PC-9 (cell line): ENCODE results near the gene SENP2. TPM values are rescaled to one million over a fixed set of nuclear protein-coding genes. Genes with fewer than 3 reads are reported as not detected.

Experiments
- Bru-seq: library from RNA; stranded (reverse); fragments of 400-500 nt; gene quantifications from one replicate; lab custom pipeline; 2021; lab: Mats Ljungman, UMichigan
- BruChase-seq, 2 experiments: library from RNA; stranded (reverse); fragments of 400-500 nt; gene quantifications; one replicate each; lab custom pipeline; 2021; lab: Mats Ljungman, UMichigan
- BruUV-seq: library from RNA; stranded (reverse); fragments of 400-500 nt; replicated peaks from 2 replicates; lab custom pipeline; 2021; lab: Mats Ljungman, UMichigan
- CTCF ChIA-PET: fragments of 300-600 bp; sonication (Branson Sonifier 250); formaldehyde crosslinking; loops from one replicate; lab custom pipeline; 2022; ENCODE audit warnings: antibody characterized with exemption; lab: Charles Lee
- POLR2A ChIA-PET: fragments of 300-600 bp; sonication (Branson Sonifier 250); formaldehyde crosslinking; loops from one replicate; lab custom pipeline; 2022; ENCODE audit warnings: antibody characterized with exemption; ENCODE audit not compliant: unreplicated experiment; lab: Charles Lee
- DNase-seq, 2 experiments: peaks; one replicate each; pipeline versions ENCODE4 v3.0.0 to v3.0.0-alpha.2; 2015 to 2022; ENCODE audit warnings: mixed read lengths in 1 of 2
- H2AFZ ChIP-seq: fragments of 200-600 bp; sonication (generic); 2 replicates; pipeline ENCODE4 v1.8.1; 2017; ENCODE audit warnings: antibody characterized with exemption
- H3F3A ChIP-seq: fragments of 200-600 bp; sonication (generic); 2 replicates; pipeline ENCODE4 v1.8.1; 2017; ENCODE audit warnings: antibody characterized with exemption, mild to moderate bottlenecking, low read depth; ENCODE audit not compliant: insufficient read depth
- H3K27ac ChIP-seq: fragments of 200-600 bp; sonication (generic); 2 replicates; pipeline ENCODE4 v1.6.1; 2016; ENCODE audit warnings: mixed run types
- H3K27me3 ChIP-seq: fragments of 200-600 bp; sonication (generic); 2 replicates; pipeline ENCODE4 v1.6.1; 2016; ENCODE audit warnings: low read depth, mixed run types; ENCODE audit not compliant: insufficient read depth
- H3K36me3 ChIP-seq: fragments of 200-600 bp; sonication (generic); 2 replicates; pipeline ENCODE4 v1.6.1; 2016; ENCODE audit warnings: low read depth, mixed run types
- H3K4me1 ChIP-seq: fragments of 200-600 bp; sonication (generic); replicated peaks from 2 replicates; pipeline ENCODE4 v1.6.1; 2016; ENCODE audit warnings: mixed run types; ENCODE audit not compliant: insufficient read depth
- H3K4me2 ChIP-seq: fragments of 200-600 bp; sonication (generic); 2 replicates; pipeline ENCODE4 v1.6.1; 2017; ENCODE audit warnings: mixed run types
- H3K4me3 ChIP-seq: fragments of 200-600 bp; sonication (generic); 2 replicates; pipeline ENCODE4 v1.6.1; 2016; ENCODE audit warnings: mixed run types
- H3K79me2 ChIP-seq: fragments of 200-600 bp; sonication (generic); 2 replicates; pipeline ENCODE4 v1.6.1; 2017; ENCODE audit warnings: low read depth, mixed run types
- H3K9me2 ChIP-seq: fragments of 200-600 bp; sonication (generic); 2 replicates; pipeline ENCODE4 v1.8.1; 2017; ENCODE audit warnings: mild to moderate bottlenecking; ENCODE audit not compliant: insufficient read depth
- H3K9me3 ChIP-seq: fragments of 200-600 bp; sonication (generic); 2 replicates; pipeline ENCODE4 v1.8.1; 2016; ENCODE audit warnings: low read depth; ENCODE audit not compliant: insufficient read depth
- H4K20me1 ChIP-seq: fragments of 200-600 bp; sonication (generic); 2 replicates; pipeline ENCODE4 v1.8.1; 2017; ENCODE audit not compliant: insufficient read depth
- EZH2 ChIP-seq: fragments of 200-600 bp; sonication (generic); IDR thresholded peaks from 2 replicates; pipeline ENCODE4 v1.8.0; 2017; ENCODE audit warnings: antibody characterized with exemption, low read depth
- intact Hi-C: fragments of 100-400 bp; cut with micrococcal nuclease; formaldehyde crosslinking; loops from one replicate; pipeline ENCODE4 v1.10.0; 2022; ENCODE audit not compliant: unreplicated experiment
- long read RNA-seq: library from polyadenylated mRNA; stranded (forward); transcript quantifications from one replicate; pipeline ENCODE4 v2.0.0, GENCODE V29; 2022
- total RNA-seq: library from RNA; stranded (reverse); gene quantifications from 2 replicates; pipeline ENCODE4 v1.2.3, GENCODE V29; 2021
- TF ChIP-seq, protein P1 (sequence below): fragments of 200-600 bp; sonication (generic); conservative IDR thresholded peaks from 2 replicates; pipeline ENCODE4 v1.6.1; 2017; ENCODE audit warnings: mixed run types, antibody characterized with exemption, mild to moderate bottlenecking, moderate library complexity

SENP2 gene
- total RNA-seq (66.5 and 89.5 TPM in 2 replicates), Bru-seq, nascent RNA (percentile 90 among the genes with signal in this experiment), BruChase-seq, experiment 1, labeled RNA remaining after a 2-hour chase (percentile 93 among the genes with signal in this experiment), BruChase-seq, experiment 2, labeled RNA remaining after a 6-hour chase (percentile 94 among the genes with signal in this experiment)
- long read RNA-seq, full-length matches to known transcripts = 33 of 47 reads
- long read RNA-seq, partial matches to known transcripts = 0 of 47 reads
- long read RNA-seq, other reads (novel, unspliced or antisense) = 14 of 47 reads

DNA sequence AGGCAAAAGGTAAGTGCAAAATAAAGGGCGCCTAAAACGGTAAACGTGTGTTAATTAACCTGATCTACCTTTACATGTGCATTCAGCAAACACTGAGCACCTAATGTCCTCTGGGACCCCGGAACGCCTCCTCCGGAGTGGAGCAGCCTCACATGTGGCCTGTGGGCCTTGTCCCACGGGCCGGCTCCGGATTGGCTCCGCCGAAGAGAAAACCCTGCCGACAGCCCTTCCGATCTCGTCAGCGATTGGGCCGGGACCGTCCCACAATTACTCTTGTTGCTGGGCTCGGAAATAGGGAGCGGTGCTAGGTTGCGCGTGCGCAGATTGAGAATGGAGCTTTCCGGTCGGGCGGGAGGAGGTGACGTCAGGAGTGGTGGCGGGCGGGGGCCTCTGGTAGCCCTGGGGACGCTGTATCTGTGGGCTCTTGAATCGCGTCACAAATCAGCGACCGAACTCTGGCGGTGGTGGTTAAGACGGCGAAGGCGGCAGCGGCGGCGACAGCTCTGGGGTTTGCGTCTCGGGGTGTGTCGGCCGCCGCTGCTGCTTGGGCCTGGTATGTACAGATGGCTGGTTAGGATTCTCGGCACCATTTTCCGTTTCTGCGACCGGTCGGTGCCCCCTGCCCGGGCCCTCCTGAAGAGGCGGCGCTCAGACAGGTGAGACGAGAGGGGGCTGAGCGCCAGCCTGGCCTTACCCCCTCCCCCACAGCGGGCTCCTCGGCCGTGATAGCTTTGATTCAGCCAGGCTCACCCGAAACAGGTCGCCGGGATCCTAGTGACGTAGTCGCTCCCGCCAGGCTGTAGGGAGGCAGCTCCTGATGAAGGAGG is at the start of gene SENP2:
Gene SENP2, plus strand, starts transcription at position 437 of the 827 bp plus-strand sequence. Its CDS starts 119 bp downstream, at position 556.
- peak; percentile 99 to 100 for DNase-seq
- H3K27ac ChIP-seq = peak within 1 kb of the TSS; percentile 73
- H3K79me2 ChIP-seq = peaks cover 36% of the 10 kb centered on the region
- peaks cover 4% of the 10 kb centered on the region; the same call in 1 of the 2 replicates for H3F3A ChIP-seq
- H3K36me3 ChIP-seq = no peaks in the 10 kb centered on the region
- TF ChIP-seq, protein P1, sequence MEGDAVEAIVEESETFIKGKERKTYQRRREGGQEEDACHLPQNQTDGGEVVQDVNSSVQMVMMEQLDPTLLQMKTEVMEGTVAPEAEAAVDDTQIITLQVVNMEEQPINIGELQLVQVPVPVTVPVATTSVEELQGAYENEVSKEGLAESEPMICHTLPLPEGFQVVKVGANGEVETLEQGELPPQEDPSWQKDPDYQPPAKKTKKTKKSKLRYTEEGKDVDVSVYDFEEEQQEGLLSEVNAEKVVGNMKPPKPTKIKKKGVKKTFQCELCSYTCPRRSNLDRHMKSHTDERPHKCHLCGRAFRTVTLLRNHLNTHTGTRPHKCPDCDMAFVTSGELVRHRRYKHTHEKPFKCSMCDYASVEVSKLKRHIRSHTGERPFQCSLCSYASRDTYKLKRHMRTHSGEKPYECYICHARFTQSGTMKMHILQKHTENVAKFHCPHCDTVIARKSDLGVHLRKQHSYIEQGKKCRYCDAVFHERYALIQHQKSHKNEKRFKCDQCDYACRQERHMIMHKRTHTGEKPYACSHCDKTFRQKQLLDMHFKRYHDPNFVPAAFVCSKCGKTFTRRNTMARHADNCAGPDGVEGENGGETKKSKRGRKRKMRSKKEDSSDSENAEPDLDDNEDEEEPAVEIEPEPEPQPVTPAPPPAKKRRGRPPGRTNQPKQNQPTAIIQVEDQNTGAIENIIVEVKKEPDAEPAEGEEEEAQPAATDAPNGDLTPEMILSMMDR = no peak
- no peak for TF ChIP-seq EZH2
- no TSS peak for BruUV-seq
- H3K4me2 ChIP-seq = peak within 1 kb of the TSS; percentile 95
- intact Hi-C loops = loop anchor here (5.0 kb wide), 3 partner anchors 89 to 234 kb away; partner anchors contain the start of gene TMEM41A
- peak within 1 kb of the TSS; percentile 78 for H3K4me3 ChIP-seq
- ChIA-PET POLR2A (interaction anchor here (0.5 to 1.5 kb wide), 19 partner anchors 10 to 1197 kb away, joined by 3 to 24 read pairs (median 3); partner anchors contain the start of genes DNAJB11 and EIF4A2), CTCF (interaction anchor here (0.6 to 1.0 kb wide), 2 partner anchors 278 to 296 kb away, joined by 3 to 5 read pairs; no protein-coding TSS in a partner anchor)
- no peaks in the 10 kb centered on the region for H3K27me3 ChIP-seq
- H3K9me2 ChIP-seq = no peaks in the 10 kb centered on the region
- peaks cover 18% of the 10 kb centered on the region for H3K4me1 ChIP-seq
- peak within 1 kb of the TSS; percentile 97 for H2AFZ ChIP-seq
- no peaks in the 10 kb centered on the region for H3K9me3 ChIP-seq
- peaks cover 18% of the 10 kb centered on the region for H4K20me1 ChIP-seq

DNA sequence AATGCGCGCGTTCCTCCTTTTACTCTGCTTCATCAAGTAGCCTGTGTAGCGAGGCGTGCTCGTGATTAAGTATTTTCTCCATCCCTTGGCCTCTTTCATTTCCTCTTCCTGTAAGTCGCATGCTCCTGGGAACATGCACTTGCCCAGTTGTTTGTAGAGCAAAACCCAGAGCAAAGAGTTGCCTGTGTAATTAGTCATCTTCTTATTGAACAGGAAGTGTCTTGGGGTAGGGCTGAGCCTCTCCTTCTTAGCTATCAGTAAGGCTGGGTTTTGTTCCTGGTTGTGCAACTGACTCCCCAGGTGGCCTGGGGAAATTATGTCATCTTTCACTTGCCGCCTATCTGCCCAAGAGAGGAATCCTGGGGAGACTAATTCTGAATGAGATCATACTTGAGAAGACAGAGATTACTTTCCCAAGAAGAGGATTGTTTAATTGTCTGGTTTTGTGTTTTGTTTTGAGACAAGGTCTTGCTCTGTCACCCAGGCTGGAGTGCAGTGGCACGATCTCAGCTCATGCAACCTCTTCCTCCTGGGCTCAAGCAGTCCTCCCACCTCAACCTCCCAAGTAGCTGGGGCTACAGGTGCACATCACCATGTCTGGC is 48.6 kb upstream of the SENP2 start:
- peak; percentile 89 to 100 for DNase-seq
- intact Hi-C loops = no loop called here
- Histone ChIP-seq H2AFZ (no peak overlapping the region), H3K27ac (peak overlapping the region; percentile 87), H3K9me3 (peaks cover 4% of the 10 kb centered on the region), H3K36me3 (peaks cover 4% of the 10 kb centered on the region), H3K27me3 (no peaks in the 10 kb centered on the region), H3K4me3 (peak overlapping the region; percentile 16; the same call in 1 of the 2 replicates), H3K4me2 (peak overlapping the region; percentile 71), H3K4me1 (peaks cover 21% of the 10 kb centered on the region), H3F3A (peaks cover 32% of the 10 kb centered on the region), H3K79me2 (peaks cover 5% of the 10 kb centered on the region; the same call in 1 of the 2 replicates), H3K9me2 (no peaks in the 10 kb centered on the region), H4K20me1 (no peaks in the 10 kb centered on the region)
- TF ChIP-seq, protein P1 = no peak
- TF ChIP-seq EZH2 = no peak
- POLR2A ChIA-PET = interaction anchor here (0.6 kb wide), 2 partner anchors 11 to 1824 kb away, joined by 3 to 4 read pairs; no protein-coding TSS in a partner anchor
- BruUV-seq = no TSS peak
- CTCF ChIA-PET = no interaction called here

DNA sequence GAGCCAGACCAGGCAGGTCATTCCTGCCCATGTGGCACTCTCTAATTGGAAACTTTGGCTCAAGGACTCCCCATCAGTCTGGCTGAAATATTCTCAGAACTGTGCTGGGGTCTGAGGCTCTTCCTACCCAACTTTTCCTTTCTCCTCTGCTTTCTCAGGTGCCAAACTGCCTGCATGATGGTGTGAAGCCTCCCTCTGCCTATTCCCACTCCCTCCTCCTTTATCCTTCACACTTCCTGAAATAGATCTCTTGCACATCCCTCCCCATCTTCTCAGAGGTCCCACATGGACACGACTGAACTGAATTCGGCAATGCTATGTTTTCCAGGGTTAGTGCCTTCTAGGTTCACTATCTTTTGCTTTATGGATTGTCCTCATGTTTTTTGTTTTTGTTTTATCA is 46.2 kb upstream of the SENP2 start:
- Histone ChIP-seq H3K36me3 (peaks cover 17% of the 10 kb centered on the region), H3K4me1 (peaks cover 33% of the 10 kb centered on the region), H3K79me2 (peaks cover 22% of the 10 kb centered on the region), H4K20me1 (no peaks in the 10 kb centered on the region), H3K27me3 (no peaks in the 10 kb centered on the region), H3K27ac (peak overlapping the region; percentile 30; the same call in 1 of the 2 replicates), H2AFZ (no peak overlapping the region), H3K4me3 (no peak overlapping the region), H3K9me3 (peaks cover 4% of the 10 kb centered on the region), H3K9me2 (no peaks in the 10 kb centered on the region), H3K4me2 (no peak overlapping the region), H3F3A (peaks cover 47% of the 10 kb centered on the region)
- intact Hi-C loops = no loop called here
- ChIA-PET POLR2A (no interaction called here), CTCF (no interaction called here)
- DNase-seq = no peak
- no peak for TF ChIP-seq EZH2
- TF ChIP-seq, protein P1 = no peak
- BruUV-seq = no TSS peak
